ENCODE data around the gene TMEM247.

The TMEM247 gene

DNA sequence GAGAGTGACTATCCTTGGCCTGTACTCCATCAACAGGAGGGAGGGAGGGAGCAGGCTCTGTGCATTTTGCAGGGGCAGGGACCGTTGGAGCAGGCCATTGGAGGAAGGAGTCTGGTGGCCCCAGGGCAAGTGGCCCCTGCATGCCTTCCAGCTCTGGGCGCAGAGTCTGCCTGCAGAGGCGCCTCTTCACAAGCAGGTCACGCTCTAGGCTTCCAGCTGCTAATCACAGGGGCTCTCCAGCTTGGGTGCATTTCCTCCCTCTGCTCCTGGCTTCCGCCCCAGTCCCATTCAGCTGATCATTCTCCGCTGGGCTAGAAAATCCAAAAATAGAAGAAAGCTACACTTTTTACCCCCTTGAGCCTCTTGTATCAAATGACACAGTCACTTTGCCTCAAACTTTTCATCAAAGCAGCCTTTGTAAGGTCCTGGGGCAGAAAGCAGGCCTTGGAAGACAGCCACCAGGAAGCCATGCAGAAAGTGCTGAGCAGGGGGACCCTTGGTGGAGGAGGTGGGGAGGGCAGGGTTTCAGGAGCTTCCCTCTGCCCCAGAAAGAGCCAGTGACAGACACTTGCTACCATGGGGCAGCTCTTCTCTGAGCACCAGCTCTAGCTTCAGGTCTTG, 11.3 kb downstream of the TMEM247 start:
- no peak for DNase-seq

DNA sequence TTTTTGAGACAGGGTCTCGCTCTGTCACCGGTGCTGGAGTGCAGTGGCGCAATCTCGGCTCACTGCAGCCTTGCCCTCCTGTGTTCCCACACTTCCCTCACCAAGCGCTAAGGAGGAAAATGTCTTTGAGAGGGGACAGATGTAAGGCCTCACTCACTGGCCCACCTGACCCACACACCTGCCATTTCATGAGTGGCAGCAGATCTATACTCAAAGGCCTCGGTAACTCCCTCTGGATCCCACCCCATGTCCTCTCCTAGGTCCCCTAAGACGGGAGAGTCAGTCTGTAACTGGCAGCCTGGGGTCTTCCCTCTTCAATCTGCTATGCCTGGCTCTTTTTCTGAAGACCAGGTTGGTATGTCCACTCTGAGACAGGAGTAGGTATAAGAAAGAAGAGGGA, 12.9 kb downstream of the TMEM247 start:
- DNase-seq, result no peak

- DNase-seq, result no peak
These were observed 14.0 kb downstream of the TMEM247 start for GRCh38 chr2:46493241-46493970.

DNA sequence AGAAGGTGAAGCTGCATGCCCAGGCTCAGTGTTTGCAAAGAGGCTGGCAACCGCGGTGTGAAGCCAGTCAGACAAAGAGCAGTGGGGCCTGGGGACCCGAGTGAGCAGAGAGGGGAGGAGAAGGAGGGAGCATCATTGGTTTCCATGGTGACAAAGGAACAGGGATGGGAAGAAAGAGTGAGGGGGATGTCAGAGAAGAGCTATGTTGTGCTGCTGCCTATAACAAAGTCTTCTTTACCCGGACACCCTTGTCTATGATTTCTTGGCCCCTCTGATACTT, 14.5 kb downstream of the TMEM247 start:
- DNase-seq, result no peak

DNA sequence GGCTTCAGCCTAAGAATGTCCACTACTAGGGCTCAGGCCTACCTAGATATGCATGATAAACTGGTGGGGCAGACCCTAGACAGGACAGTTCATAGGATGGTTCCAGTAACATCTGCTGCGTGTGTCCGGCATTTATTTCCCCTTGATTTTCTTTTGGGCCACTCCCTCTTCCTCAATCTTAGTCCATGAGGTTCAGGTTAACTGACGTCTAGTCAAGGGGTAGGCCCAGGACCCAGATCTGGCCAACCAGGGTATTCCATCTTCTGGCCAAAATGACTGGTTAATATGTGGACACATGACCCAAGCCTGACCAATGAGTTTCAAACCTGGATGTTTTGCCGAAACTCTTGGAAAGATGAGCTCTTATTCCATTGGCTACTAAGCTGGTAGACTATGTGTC, 15.2 kb downstream of the TMEM247 start:
- DNase-seq, result no peak

GRCh38 chr2:46495231-46496030, 16.1 kb downstream of the TMEM247 start:
- no peak for DNase-seq

- no peak for DNase-seq
These were observed 18.4 kb downstream of the TMEM247 start for GRCh38 chr2:46497766-46498165.

DNA sequence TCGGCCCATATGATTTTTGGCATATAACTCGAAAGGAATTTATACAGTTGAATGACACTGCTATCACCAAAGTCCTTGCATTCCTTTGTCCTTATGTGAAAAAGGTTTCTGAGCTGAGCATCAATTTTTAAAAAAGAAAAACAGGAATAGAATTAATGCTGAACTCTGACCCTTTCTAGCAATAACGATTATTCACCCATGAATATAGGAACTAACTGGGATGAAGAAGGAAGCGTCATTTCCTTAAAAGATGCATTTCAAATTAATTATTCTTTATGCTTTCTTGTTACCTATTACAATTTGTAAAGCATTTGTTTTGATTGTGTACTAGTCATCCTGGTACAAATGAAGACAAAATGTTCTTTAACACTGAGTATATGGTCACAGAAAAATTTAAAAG, 19.3 kb downstream of the TMEM247 start:
- DNase-seq, result no peak

- no peak for DNase-seq
These were observed 20.0 kb downstream of the TMEM247 start for GRCh38 chr2:46499392-46499785.

- DNase-seq, result no peak
These were observed 21.4 kb downstream of the TMEM247 start for GRCh38 chr2:46500801-46501200.

GRCh38 chr2:46502291-46502885, 23.0 kb downstream of the TMEM247 start:
- DNase-seq, result no peak

GRCh38 chr2:46503686-46504085, 24.3 kb downstream of the TMEM247 start:
- DNase-seq, result no peak

GRCh38 chr2:46504221-46504620, 24.9 kb downstream of the TMEM247 start:
- no peak for DNase-seq

- no peak for DNase-seq
These were observed 25.5 kb downstream of the TMEM247 start for GRCh38 chr2:46504685-46505471.

DNA sequence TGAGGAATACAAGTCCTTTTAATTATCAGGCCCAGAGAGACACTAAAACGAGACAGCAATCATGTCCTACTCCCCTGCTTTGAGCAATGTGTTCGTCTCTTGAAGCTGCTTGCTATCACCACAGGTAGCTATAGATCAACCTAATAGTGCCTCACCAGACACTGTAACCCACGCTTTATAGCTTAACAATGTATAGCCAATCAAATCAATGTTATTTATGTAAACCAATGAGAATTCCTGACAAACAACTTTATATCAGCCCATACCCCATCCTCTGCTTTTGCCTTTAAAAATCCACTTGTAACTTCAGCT, 26.1 kb downstream of the TMEM247 start:
- DNase-seq, result no peak

- DNase-seq, result no peak
These were observed 26.9 kb downstream of the TMEM247 start for GRCh38 chr2:46506131-46506706.

- no peak for DNase-seq
These were observed 28.9 kb downstream of the TMEM247 start for GRCh38 chr2:46508312-46508711.

DNA sequence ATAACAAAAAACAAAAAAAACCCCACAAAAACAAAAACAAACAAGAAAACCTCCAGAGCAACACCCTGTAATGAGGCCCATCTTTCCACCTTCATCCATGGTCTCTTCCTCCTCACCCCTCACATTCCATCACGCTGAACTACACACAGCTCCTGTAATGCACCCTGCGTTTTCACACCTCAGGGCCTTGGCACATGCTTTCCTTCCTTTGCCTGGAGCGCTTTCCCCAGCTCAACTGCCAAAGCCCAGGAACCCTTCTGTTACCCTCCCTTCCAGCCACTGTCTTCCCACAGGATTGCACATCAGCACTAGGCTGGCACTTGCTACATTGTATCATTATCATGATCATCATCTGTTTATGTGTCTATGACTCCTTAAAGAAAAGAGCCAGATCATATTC, 29.4 kb downstream of the TMEM247 start:
- no peak for DNase-seq

DNA sequence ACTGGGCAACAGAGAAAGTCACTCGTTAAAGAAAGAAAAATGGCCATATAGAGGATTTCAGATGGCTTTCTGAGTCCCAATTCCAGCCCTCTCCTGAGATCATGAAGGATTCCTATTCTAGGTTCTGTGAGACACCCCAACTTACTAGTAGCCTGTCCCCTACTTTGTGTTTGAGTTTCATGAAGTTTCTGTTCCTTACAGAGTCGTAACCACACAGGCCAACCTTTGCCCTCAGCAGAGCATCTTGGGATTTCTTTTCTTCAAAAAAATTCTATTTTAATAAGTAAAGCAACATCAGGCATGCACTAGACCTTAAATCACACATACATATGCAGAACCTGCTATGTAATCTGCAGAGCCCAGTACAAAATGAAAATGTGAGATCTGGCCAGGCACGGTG, 30.4 kb downstream of the TMEM247 start:
- no peak for DNase-seq

GRCh38 chr2:46510598-46511177, 31.3 kb downstream of the TMEM247 start:
- no peak for DNase-seq

GRCh38 chr2:46512185-46512584, 32.8 kb downstream of the TMEM247 start:
- DNase-seq, result no peak

DNA sequence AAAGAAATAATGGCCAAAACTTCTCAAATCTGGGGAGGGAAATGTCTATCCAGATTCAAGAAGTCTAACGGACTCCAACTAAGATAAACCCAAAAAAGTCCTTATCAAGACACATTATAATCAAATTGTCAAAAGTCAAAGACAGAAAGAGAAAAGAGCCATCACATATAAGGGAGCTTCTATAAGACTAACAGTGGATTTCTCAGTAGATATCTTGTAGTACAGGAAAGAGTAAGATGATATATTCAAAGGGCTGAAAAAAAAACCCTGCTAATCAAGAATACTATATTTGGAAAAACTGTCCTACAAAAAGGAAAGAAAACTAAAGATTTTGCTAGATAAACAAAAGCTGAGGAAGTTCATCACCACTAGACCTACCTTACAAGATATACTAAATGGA, 35.4 kb downstream of the TMEM247 start:
- DNase-seq, result no peak

DNA sequence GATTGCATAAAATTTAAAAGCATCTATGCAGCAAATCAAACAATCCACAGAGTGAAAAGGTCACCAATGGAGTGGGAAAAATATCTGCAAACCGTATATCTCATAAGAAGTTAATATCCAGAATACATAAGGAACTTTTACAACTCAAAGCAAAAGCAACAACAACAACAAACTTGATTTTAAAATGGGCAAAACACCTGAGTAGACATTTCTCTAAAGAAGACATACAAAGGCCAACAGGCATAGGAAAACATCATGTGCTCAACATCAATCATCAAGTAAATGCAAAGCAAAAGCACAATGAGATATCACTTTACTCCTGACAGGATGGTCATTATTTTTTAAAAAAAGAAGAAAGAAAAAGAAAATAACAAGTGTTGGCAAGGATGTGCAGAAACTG, 38.1 kb downstream of the TMEM247 start:
- DNase-seq, result no peak
